Measurements from ENCODE around the gene TBC1D9.

GRCh38 chr4:140750470-140750869 is 5.7 kb downstream of the TBC1D9 start:
- TF ChIP-seq, protein P1, sequence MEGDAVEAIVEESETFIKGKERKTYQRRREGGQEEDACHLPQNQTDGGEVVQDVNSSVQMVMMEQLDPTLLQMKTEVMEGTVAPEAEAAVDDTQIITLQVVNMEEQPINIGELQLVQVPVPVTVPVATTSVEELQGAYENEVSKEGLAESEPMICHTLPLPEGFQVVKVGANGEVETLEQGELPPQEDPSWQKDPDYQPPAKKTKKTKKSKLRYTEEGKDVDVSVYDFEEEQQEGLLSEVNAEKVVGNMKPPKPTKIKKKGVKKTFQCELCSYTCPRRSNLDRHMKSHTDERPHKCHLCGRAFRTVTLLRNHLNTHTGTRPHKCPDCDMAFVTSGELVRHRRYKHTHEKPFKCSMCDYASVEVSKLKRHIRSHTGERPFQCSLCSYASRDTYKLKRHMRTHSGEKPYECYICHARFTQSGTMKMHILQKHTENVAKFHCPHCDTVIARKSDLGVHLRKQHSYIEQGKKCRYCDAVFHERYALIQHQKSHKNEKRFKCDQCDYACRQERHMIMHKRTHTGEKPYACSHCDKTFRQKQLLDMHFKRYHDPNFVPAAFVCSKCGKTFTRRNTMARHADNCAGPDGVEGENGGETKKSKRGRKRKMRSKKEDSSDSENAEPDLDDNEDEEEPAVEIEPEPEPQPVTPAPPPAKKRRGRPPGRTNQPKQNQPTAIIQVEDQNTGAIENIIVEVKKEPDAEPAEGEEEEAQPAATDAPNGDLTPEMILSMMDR (IDR thresholded peaks at IDR 0.05) = no peak
- TF ChIP-seq POLR2A (IDR thresholded peaks at IDR 0.05) = no peak
